Activated naive CD8-positive, alpha-beta T cell treated with anti-CD3 and anti-CD28 coated beads, Interleukin-2, amount 10 ng/mL, durations not matched to agents 7 days and 5 days (primary cell): ENCODE results near the gene MTUS2. TPM values are rescaled to one million over a fixed set of nuclear protein-coding genes. Genes with fewer than 3 reads are reported as not detected.

Source experiments
- ATAC-seq: fragments of 150-1000 bp; cut with Tn5 transposase; one replicate; pipeline ENCODE4 v1.10.0; 2021; ENCODE audit warnings: low read depth, moderate library complexity
- POLR2A ChIA-PET: fragments of 350-600 bp; sonication (Branson Sonifier 250); formaldehyde crosslinking; loops from one replicate; lab custom pipeline; 2021; ENCODE audit warnings: antibody characterized with exemption; lab: Charles Lee
- DNase-seq: peaks from one replicate; pipeline ENCODE4 v3.0.0; 2021
- H3K27ac Mint-ChIP-seq: one replicate; pipeline ENCODE4 v1.8.0; 2022; ENCODE audit warnings: mild to moderate bottlenecking, mixed read lengths
- H3K27me3 Mint-ChIP-seq: one replicate; pipeline ENCODE4 v1.8.0; 2022; ENCODE audit warnings: mild to moderate bottlenecking, moderate library complexity, mixed read lengths
- H3K36me3 Mint-ChIP-seq: one replicate; pipeline ENCODE4 v1.8.0; 2021; ENCODE audit warnings: mild to moderate bottlenecking, mixed read lengths
- H3K4me1 Mint-ChIP-seq: one replicate; pipeline ENCODE4 v1.8.0; 2021; ENCODE audit warnings: mixed read lengths
- H3K4me3 Mint-ChIP-seq: one replicate; pipeline ENCODE4 v1.8.0; 2022; ENCODE audit warnings: mild to moderate bottlenecking, moderate library complexity, mixed read lengths
- H3K9me3 Mint-ChIP-seq: one replicate; pipeline ENCODE4 v1.8.0; 2021; ENCODE audit warnings: mixed read lengths
- total RNA-seq, 2 experiments: library from RNA; stranded (reverse); gene quantifications; one replicate each; pipeline ENCODE4 v1.2.3, GENCODE V29; 2021

MTUS2 gene
- total RNA-seq, 2 experiments from 2014 or later, result not detected

DNA sequence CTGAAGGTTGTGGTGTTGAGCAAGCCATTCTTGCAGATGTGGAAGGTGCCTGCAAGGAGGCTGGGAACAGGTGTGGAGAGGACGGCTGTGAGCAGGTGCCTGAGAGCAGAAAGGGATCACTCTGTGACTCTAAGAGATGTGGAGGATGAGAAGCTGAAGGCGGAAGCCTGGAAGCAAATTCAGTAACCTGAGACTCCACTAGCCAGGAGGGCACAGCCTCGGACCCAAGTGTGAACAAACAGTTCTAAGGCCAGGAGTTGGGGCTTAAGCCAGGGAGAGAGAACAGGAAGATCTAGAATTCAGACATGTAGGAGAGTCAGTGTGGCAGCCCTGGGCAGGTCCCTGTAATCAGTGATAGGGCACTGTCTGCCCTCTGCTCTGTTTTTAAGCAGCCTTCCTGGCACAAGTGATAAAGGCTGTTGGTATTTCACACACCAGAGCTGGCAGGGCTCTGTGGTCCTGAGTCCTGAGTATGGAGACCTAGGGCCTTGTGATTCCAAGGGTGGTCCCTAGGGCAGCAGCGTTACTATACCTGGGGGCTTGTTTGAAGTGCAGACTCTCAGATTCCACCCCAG, 644.1 kb downstream of the MTUS2 start:
- H3K27ac Mint-ChIP-seq, result no peak overlapping the region
- no peaks in the 10 kb centered on the region for H3K9me3 Mint-ChIP-seq
- DNase-seq, result no peak
- no peaks in the 10 kb centered on the region for H3K36me3 Mint-ChIP-seq
- POLR2A ChIA-PET, result no interaction called here
- peaks cover 2% of the 10 kb centered on the region for H3K4me1 Mint-ChIP-seq
- peaks cover 13% of the 10 kb centered on the region for H3K27me3 Mint-ChIP-seq
- no peak overlapping the region for H3K4me3 Mint-ChIP-seq
- no peak for ATAC-seq

DNA sequence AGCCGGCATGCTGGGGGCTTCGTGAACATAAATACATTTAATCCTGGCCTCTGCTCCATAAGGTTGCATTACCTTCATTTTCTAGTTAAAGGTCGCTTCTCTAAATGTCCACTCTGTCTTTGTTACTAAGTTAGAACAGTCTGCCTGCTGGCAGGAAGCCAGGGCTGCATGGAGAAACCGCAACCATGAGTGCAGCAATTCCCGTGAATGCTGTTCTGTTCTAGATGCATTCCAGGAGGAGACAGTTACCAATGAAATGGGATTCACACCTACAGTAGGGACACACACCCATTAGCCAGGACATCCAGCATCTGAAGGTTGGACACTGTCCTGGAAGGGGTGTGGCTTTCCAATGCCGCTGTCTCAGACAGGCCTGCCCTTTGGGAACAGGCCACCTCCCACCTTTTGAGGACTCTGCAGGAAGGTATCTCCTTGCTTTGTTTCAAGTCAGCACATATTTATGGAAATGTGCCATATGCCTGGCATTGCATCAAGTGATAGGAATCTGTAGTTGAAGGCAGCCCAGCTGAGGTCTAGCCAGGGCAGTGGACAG, 645.7 kb downstream of the MTUS2 start:
- ATAC-seq (no peak), DNase-seq (no peak)
- Mint-ChIP-seq H3K4me1 (peaks cover 2% of the 10 kb centered on the region), H3K27me3 (peaks cover 9% of the 10 kb centered on the region), H3K36me3 (no peaks in the 10 kb centered on the region), H3K9me3 (no peaks in the 10 kb centered on the region), H3K4me3 (no peak overlapping the region), H3K27ac (no peak overlapping the region)
- POLR2A ChIA-PET, result no interaction called here

DNA sequence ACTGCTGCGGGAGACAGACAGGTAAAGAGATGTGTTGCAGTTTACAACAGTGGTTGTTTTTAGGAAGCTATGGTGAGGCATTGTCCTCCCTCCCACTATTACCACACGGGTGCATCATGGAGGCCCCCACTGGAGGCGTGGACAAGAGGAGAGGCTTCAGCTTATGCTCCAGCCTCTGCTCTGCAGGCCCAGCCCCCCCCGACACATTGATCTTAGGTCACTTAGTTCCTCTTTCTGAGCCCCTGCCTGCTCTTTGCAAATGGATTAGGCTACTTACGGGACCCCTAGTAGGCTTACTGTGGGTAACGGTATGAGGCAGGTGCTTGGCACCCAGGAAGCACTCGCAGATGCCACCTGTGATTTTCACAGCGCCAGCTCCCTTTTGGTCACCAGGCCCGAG, 651.4 kb downstream of the MTUS2 start:
- ATAC-seq (no peak), DNase-seq (no peak)
- H3K27me3 Mint-ChIP-seq, result peaks cover 5% of the 10 kb centered on the region
- POLR2A ChIA-PET, result no interaction called here
- no peak overlapping the region for H3K27ac Mint-ChIP-seq
- H3K4me1 Mint-ChIP-seq, result peaks cover 4% of the 10 kb centered on the region
- H3K9me3 Mint-ChIP-seq, result no peaks in the 10 kb centered on the region
- H3K4me3 Mint-ChIP-seq, result no peak overlapping the region
- no peaks in the 10 kb centered on the region for H3K36me3 Mint-ChIP-seq

DNA sequence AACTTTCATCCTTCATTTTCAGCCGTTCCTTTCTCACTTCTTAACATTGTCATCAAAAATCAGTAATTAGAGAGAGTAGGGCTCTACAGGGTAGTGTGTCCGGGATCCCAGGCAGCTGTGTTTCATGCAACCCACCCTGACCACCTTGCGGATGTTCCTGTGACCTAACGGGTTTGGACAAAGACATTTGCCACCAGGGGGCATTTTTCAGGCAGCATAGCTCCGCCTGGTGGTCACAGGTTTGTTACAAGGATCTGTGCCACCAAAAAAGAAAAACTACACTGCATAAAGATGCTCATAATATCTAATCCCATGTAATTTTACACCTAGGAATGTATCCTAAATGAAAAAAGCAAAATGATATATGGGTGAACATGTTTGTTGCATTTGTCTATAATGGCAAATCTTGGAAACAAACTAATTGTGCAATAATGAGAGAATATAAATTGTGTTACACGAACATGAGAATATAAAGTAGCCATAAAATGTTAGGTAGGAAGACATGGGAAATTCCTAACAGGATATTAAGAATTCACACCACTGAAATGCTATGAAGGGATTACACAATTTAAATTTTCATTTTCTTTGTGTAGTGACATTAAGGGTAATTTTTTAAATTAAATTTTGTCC, 652.3 kb downstream of the MTUS2 start:
- Mint-ChIP-seq H3K9me3 (no peaks in the 10 kb centered on the region), H3K27me3 (peaks cover 5% of the 10 kb centered on the region), H3K4me3 (no peak overlapping the region), H3K36me3 (no peaks in the 10 kb centered on the region), H3K4me1 (peaks cover 4% of the 10 kb centered on the region), H3K27ac (no peak overlapping the region)
- DNase-seq (peak; percentile 35), ATAC-seq (no peak)
- POLR2A ChIA-PET, result no interaction called here

DNA sequence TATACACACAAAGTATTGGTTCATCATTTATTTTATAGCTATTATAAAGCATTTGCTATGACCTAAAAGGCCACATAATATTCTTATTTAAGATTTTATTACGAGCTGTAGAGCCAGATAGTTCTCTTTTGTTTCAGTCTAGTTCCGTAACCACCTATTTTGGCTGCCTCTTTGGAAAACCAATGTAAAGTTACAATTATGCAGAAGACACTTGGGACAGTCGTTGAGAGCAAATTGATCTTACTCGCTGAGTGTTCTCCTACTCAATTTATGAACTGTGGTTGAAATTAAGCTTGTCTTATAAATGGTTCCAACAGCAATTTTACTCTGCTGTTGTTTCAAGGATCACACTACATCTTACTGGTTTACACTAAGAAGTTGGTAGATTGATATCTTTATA, 653.0 kb downstream of the MTUS2 start:
- POLR2A ChIA-PET, result no interaction called here
- DNase-seq (no peak), ATAC-seq (no peak)
- Mint-ChIP-seq H3K9me3 (no peaks in the 10 kb centered on the region), H3K36me3 (no peaks in the 10 kb centered on the region), H3K27ac (no peak overlapping the region), H3K27me3 (peaks cover 4% of the 10 kb centered on the region), H3K4me3 (no peak overlapping the region), H3K4me1 (peaks cover 2% of the 10 kb centered on the region)

DNA sequence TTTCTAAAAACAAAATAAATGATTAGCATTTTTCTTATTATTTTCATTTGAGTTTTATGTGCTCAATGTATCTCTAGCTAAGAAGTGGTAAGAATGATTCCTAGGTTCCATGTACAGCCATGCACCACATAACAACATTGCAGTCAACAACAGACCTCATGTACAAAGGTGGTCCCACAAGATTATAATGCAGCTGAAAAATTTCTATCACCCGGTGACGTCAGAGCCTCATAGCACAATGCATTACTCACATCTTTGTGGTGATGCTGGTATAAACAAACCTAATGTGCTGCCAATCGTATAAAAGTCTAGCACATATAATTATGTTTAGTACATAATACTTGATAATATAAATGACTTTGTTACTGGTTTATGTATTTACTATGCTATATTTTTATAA, 654.9 kb downstream of the MTUS2 start:
- Mint-ChIP-seq H3K4me3 (no peak overlapping the region), H3K27ac (no peak overlapping the region), H3K9me3 (no peaks in the 10 kb centered on the region), H3K36me3 (no peaks in the 10 kb centered on the region), H3K27me3 (peaks cover 4% of the 10 kb centered on the region), H3K4me1 (peaks cover 2% of the 10 kb centered on the region)
- DNase-seq, result no peak
- no peak for ATAC-seq
- POLR2A ChIA-PET, result no interaction called here

DNA sequence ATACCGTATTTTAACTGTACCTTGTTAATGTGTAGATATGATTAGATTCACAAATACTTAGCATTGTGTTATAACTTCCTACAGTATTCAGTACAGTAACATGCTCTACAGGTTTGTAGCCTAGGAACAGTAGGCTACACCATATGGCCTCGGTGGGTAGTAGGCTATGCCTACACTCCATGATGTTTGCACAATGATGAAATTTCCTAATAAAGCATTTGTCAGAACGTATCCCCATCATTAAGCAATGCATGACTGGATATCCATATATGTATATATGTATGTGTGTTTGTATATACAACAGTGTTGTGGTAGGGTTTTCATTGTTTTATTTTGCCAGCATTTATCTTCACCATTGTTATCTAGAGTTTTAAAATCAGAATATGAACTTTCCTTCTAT, 655.9 kb downstream of the MTUS2 start:
- no peaks in the 10 kb centered on the region for H3K9me3 Mint-ChIP-seq
- POLR2A ChIA-PET, result no interaction called here
- ATAC-seq, result no peak
- no peak overlapping the region for H3K27ac Mint-ChIP-seq
- H3K4me1 Mint-ChIP-seq, result peaks cover 2% of the 10 kb centered on the region
- no peak overlapping the region for H3K4me3 Mint-ChIP-seq
- H3K27me3 Mint-ChIP-seq, result peaks cover 4% of the 10 kb centered on the region
- H3K36me3 Mint-ChIP-seq, result no peaks in the 10 kb centered on the region
- no peak for DNase-seq

DNA sequence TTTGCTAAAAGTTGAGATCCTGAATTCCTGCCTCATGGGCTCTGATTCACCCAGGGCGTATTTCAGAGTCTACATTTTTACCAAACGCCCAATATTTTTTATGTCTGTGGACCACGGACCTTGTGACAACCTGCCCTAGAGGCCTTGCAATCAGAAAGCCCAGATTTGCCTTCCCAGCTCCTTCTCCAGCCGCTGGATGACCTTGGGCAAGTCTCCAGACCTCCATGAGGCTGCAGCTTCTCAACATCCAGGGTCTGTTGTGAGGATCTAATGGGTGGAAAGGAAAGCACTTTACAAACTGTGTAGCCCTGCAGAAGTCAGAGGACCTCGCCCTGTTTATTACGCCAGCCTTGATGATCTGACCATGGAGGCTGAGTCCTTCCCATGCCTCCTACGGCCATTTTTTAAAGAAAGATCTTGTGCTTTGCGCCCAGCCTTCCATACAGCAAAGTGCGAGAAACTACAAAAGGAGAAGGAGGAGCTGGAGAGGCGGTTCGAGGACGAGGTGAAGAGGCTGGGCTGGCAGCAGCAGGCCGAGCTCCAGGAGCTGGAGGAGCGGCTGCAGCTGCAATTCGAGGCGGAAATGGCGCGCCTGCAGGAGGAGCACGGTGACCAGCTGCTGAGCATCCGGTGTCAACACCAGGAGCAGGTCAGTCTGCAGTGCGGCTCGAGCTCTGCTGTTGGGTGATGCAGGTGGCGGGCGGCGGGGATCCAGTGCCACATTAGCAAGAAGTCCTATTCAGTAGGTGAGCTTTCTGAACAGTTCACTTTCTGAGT, 659.8 kb downstream of the MTUS2 start:
- no peaks in the 10 kb centered on the region for H3K36me3 Mint-ChIP-seq
- H3K4me3 Mint-ChIP-seq, result no peak overlapping the region
- H3K27me3 Mint-ChIP-seq, result peaks cover 2% of the 10 kb centered on the region
- DNase-seq (no peak), ATAC-seq (no peak)
- H3K27ac Mint-ChIP-seq, result no peak overlapping the region
- H3K9me3 Mint-ChIP-seq, result no peaks in the 10 kb centered on the region
- no peaks in the 10 kb centered on the region for H3K4me1 Mint-ChIP-seq
- POLR2A ChIA-PET, result no interaction called here

DNA sequence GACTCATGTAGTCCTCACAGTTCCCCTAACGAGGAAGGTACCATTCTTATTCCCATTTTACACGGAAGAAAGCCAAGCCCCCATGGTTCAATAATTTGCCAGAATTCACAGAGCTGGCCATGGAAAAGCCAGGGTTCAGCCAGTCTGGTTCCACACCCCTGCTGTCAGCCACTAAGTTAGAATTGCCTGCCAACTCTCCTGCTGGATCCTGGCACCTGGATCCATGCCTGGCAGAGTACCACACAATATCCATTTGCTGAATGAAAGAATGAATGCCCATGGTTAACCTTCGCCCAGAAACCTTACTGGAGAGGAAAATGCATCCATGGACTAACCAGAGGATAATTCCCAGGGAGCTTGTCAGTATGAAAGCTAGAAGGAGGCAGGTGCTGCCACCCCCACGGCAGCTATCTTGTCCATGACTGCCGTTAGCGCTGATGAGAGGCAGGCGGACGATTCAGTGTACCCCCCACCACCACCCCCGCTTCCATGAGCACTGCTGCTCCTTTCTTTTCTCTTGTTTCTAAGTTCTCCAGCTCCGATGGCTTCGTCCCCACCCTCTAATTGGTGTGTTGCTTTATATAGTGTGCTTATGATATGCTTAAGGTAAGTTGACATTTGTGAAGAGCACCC, 660.9 kb downstream of the MTUS2 start:
- H3K36me3 Mint-ChIP-seq, result no peaks in the 10 kb centered on the region
- H3K27ac Mint-ChIP-seq, result no peak overlapping the region
- POLR2A ChIA-PET, result no interaction called here
- DNase-seq (no peak), ATAC-seq (no peak)
- no peak overlapping the region for H3K4me3 Mint-ChIP-seq
- H3K9me3 Mint-ChIP-seq, result no peaks in the 10 kb centered on the region
- peaks cover 4% of the 10 kb centered on the region for H3K27me3 Mint-ChIP-seq
- no peaks in the 10 kb centered on the region for H3K4me1 Mint-ChIP-seq

DNA sequence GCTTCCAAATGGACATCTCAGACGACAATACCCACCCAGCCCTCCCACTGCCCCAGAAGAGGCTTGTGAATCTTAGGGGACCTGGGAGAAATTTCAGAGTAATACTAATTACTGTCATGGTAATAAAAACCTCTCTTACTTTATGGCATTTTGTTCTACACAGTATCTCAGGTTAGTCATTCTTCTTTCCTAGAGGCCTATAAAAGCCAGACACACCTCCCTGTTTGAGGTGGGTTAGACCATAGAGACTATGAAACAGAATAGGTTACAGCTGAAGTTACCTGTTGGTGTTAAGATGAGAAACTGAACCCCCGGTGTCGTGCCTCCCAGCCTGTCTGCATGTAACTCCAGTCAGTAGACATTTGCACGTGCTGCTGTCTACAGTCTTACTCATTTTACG, 661.5 kb downstream of the MTUS2 start:
- H3K4me1 Mint-ChIP-seq, result no peaks in the 10 kb centered on the region
- peaks cover 4% of the 10 kb centered on the region for H3K27me3 Mint-ChIP-seq
- POLR2A ChIA-PET, result no interaction called here
- H3K9me3 Mint-ChIP-seq, result no peaks in the 10 kb centered on the region
- H3K36me3 Mint-ChIP-seq, result no peaks in the 10 kb centered on the region
- DNase-seq (no peak), ATAC-seq (no peak)
- H3K27ac Mint-ChIP-seq, result no peak overlapping the region
- no peak overlapping the region for H3K4me3 Mint-ChIP-seq

DNA sequence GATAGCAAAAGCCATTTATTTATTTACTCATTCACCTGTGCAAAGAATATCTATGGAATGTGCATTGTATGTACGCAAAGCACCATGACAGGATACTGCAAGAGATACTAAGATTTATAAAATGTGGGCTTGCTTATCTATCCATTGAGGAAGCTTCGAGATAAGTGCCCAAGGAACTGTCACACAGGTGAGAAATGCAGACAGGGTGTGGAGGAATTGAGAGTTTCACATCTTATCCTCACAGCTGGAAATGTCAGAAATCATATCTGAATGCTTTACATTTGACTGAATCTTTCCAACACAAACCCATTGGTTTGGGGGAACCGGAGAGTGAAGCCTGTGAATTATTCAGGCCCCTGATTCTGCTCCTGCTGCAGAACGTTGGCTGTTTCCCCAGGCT, 662.4 kb downstream of the MTUS2 start:
- no peaks in the 10 kb centered on the region for H3K9me3 Mint-ChIP-seq
- POLR2A ChIA-PET, result no interaction called here
- peaks cover 4% of the 10 kb centered on the region for H3K27me3 Mint-ChIP-seq
- DNase-seq (no peak), ATAC-seq (no peak)
- H3K27ac Mint-ChIP-seq, result no peak overlapping the region
- no peaks in the 10 kb centered on the region for H3K4me1 Mint-ChIP-seq
- no peaks in the 10 kb centered on the region for H3K36me3 Mint-ChIP-seq
- no peak overlapping the region for H3K4me3 Mint-ChIP-seq

DNA sequence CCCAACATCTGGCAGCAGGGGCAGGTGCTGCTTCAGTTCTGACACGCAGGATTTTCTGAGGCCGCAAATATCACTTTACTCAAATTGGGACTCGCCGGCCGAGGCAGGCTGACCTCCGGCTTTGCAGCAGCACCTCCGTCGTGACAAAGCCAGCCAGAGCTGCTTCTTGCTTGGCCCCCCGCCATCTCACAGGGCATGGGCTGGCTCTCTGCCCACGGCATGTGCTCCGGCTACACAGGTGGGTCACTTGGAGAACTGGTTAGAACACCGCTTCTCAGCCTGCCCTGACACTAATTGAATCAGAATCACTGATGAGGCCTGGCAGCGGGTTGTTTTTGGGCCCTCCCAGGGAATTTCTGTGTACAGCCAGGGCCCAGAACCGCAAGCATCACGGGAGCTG, 663.1 kb downstream of the MTUS2 start:
- peaks cover 2% of the 10 kb centered on the region for H3K27me3 Mint-ChIP-seq
- DNase-seq (no peak), ATAC-seq (no peak)
- H3K36me3 Mint-ChIP-seq, result no peaks in the 10 kb centered on the region
- no peaks in the 10 kb centered on the region for H3K4me1 Mint-ChIP-seq
- H3K27ac Mint-ChIP-seq, result no peak overlapping the region
- POLR2A ChIA-PET, result no interaction called here
- H3K9me3 Mint-ChIP-seq, result no peaks in the 10 kb centered on the region
- H3K4me3 Mint-ChIP-seq, result no peak overlapping the region

DNA sequence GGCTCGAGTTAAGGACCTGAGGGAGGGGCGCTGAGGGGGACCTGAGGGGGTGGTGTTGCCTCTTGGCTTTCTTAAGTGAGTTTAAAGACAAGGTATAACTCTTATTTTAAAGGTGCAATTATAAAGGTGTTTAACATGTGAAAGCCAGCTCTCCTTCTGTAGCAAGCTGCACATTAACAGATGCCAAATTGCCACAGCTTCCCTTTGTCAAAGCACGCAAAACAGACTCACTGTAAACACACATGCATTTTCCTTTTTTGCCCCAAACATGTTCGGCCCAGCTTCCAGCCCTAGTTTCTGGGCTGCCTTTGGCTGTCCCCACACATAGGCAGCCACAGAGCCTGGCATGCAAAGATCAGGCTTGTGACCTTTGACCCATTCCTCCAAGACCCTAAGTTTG, 663.5 kb downstream of the MTUS2 start:
- DNase-seq (no peak), ATAC-seq (no peak)
- Mint-ChIP-seq H3K4me3 (no peak overlapping the region), H3K9me3 (no peaks in the 10 kb centered on the region), H3K36me3 (no peaks in the 10 kb centered on the region), H3K27me3 (peaks cover 2% of the 10 kb centered on the region), H3K27ac (no peak overlapping the region), H3K4me1 (no peaks in the 10 kb centered on the region)
- POLR2A ChIA-PET, result no interaction called here
